Ovary (tissue), 3 donors: ENCODE measurements around the gene AGT.

ENCODE experiments used
- POLR2A ChIP-seq: fragments of 450-650 bp; IDR thresholded peaks from one replicate; pipeline ENCODE4 v1.6.1; 2017; ENCODE audit warnings: antibody characterized with exemption, mild to moderate bottlenecking, moderate library complexity
- TF ChIP-seq, protein P1 (sequence below), 3 donors: fragments of 450-650 bp in 2 of 3; fragments of 200-600 bp in 1 of 3; IDR thresholded peaks; one replicate each; pipeline versions ENCODE4 v1.5.1 to v1.8.0; 2016 to 2022; ENCODE audit warnings: antibody characterized with exemption in 3 of 3, mild to moderate bottlenecking in 1 of 3
- donor health status: DM: no; HTN: no; CAD: no.

DNA sequence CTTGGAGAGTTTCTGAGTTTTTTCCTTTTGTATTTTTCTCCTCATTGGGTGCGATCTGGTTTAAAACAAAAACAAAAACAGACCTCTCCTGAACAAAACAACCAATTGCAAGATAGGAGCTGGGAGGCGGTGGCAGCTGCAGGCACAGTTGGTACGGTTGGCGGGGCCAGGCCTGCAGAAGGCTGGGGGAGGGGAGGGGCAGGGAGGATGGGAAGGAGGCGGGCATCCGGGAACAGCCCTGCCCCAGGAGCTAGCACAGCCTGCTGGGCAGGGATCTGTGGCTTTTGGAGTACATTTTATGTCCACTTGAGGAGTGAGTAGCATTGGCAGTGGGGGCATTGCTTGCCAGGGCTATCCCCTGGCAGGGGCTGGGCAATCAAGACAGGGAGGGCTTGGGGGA is 38.5 kb upstream of the AGT start:
- TF ChIP-seq, protein P1, sequence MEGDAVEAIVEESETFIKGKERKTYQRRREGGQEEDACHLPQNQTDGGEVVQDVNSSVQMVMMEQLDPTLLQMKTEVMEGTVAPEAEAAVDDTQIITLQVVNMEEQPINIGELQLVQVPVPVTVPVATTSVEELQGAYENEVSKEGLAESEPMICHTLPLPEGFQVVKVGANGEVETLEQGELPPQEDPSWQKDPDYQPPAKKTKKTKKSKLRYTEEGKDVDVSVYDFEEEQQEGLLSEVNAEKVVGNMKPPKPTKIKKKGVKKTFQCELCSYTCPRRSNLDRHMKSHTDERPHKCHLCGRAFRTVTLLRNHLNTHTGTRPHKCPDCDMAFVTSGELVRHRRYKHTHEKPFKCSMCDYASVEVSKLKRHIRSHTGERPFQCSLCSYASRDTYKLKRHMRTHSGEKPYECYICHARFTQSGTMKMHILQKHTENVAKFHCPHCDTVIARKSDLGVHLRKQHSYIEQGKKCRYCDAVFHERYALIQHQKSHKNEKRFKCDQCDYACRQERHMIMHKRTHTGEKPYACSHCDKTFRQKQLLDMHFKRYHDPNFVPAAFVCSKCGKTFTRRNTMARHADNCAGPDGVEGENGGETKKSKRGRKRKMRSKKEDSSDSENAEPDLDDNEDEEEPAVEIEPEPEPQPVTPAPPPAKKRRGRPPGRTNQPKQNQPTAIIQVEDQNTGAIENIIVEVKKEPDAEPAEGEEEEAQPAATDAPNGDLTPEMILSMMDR (IDR thresholded peaks at IDR 0.05): no peak
- TF ChIP-seq POLR2A: no peak
